ENCODE measurements around the gene SREBF1. TPM values are rescaled to one million over a fixed set of nuclear protein-coding genes. Genes with fewer than 3 reads are reported as not detected.

Gene SREBF1
- polyA plus RNA-seq, 1 donor, result 26.3 TPM

DNA sequence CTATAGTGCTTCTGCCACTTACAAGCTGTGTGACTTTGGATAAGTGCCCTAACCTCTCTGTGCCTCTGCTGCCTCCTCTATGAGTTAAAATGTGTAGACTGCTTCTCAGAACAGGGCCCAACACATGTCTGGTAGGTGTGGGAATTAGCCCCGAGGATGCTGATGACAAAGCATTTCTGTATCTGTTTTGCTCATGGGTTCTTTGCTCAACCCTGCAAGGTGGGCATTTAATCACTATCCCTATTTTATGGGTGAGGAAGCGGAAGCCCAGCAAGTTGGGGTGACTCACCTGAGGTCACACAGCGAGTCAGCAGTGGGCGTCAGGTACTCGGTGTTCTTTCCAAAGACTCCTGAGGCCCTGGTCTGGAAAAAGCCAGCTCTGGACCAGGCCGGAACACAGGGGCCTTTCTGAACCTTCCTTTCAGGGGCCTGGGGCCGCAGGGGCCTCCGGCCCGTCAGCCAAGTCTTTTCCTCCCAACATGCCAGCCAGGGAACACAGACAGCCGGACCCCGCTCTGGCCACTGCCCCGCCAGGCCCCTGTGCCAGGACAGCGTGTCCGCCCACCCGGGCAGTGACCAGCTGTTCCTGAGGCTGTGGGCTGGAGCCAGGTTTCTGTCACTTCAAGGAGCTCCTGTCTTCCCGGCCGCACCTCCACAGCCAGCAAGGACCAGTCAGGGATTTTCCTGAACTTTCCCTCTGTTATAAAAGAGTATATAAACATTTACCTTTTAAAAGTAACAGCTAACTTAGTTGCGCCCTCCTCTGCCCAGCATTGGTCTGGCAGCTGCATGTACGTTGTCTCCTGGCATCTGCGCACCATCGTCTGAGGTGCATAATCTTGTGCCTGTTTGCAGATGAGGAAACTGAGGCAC, 62.5 kb downstream of the SREBF1 start:
- DNase-seq, result no peak

DNA sequence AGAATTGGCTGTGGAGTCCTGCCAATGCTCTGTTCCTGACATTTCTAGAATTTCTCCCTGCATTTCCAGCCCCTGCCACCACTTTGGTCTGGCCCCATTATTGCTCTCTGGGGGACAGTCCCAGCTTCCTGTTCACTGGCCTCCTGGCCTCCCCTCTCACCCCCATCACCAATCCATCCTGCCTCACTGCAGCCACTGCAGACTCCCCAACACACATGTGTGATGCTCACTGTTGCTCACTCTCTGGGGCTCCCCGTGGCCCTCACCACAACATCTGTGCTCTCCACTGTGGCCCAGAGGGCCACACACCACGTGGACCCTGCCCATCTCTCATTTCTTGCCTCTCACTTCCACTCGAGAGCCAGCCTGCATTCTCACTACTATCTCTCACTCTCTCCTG, 64.6 kb downstream of the SREBF1 start:
- no peak for DNase-seq

DNA sequence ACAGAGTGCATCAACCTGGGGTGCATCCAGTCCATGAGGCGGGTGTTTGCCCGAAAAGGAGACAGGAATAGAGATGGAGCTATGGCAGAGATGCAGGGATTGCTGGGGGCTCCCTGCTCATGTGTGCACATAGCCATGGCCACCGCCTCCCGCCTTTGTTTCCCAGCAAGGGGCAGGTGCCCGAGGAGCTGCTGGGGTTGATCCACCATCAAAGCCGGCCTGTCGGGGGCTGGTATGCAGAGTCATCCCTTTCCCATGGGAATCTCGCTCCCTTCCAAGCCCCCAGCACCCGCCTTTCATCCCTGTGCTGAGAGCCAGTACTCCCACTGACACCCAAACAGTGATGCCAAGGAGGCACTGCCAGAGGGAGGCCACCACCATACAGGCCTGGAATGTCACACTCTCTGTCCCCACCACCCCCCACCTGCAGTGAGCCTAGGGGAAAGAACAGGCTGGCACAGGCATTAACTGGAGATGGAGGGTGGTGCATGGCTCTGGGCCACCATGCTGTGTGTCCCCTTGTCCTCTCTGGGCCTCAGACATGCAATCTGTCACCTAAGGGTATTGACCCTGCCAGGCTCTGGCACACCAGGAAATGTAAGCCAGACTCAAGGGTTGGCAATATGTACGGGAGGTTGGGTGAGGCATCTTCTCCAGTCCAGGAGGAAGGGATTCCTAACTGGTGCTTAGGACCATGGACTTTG, 65.1 kb downstream of the SREBF1 start:
- no peak for DNase-seq

DNA sequence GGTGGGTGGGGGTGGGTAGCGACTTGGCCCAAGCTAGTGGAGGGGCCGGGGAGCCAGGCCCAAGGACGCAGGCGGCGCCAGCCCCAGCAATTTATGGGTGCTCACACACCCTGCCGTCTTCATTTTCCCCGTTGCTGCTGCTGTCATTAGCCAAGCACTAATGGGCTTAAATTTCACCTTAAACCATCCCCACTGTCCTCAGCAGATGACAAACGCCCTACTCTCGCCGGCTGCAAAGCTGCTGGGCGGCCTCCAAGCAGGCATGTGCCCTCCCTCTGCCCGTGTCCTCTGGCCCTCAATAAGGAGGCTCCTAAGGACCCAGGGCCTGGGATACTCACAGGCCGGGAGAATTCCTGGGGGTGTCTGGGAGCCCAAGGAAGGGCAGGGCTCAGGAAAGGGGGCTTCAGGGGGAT, 66.1 kb downstream of the SREBF1 start:
- DNase-seq, result no peak

DNA sequence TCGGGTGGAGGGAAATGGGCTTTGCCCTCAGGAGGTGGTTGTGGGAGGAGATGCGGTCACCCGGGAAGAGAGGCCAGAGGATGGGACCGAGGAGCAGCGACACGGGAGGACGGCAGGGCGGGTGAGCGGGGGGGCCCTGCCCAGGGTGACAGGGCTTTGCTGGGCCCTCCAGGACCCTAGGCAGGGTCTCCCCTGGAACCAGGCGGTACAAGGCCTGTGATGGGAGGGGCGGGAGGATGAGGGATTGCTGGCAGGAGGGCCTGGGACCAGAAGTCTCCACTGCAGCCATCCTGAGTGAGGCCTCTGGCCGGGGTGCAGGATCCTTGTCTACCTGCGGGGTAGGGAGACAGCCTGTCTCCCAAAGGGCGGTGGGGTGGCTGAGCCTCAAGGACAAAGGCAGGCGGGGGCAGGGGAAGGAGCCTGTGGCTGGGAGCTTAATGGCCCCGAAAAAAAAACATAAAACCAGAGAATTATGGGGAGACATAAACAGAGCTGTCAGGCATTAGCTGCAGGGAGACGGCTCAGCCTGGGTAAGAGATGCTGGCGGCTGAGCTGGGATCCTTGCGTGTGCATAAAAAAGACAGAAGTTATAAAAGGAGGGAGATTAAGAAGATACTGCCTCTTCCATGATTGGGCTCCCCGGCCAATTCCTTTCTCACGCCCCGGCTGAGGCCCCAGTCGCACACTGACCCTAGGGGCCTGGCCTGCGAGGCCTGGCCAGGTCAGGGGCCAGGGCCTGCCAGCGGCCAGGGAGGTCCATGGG, 66.7 kb downstream of the SREBF1 start:
- DNase-seq, result no peak

DNA sequence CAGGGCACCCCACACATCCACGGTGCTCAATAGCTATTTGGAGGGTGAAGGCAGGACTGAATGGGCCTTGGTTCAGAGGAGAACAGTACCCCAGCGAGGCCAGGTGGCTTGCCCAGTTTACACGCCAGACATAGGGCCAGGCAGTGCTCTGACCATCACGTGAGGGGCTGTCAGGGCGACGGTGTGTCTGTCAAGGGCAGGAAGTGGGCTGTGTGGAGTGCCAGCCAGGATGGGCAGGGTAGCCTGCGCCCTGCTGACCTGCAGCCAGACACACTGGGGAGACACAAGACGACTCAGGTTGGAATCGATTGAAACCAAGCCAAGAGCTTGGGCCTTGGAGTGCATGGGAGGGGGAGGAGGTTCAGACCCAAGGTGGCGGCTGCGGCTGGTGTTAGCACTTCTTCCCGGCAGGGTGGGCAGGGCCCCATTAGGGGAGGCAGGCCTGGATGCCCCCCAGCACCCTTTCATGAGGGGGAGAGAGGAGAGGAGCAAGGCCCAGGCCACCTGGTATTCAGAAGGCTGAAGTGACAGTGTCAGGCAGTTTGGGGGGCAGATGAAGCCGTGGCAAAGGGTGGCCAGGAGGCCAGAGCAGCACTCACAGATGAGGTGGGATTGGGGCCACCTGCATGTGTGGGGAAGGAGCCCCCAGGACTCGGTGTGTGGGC, 68.2 kb downstream of the SREBF1 start:
- no peak for DNase-seq

DNA sequence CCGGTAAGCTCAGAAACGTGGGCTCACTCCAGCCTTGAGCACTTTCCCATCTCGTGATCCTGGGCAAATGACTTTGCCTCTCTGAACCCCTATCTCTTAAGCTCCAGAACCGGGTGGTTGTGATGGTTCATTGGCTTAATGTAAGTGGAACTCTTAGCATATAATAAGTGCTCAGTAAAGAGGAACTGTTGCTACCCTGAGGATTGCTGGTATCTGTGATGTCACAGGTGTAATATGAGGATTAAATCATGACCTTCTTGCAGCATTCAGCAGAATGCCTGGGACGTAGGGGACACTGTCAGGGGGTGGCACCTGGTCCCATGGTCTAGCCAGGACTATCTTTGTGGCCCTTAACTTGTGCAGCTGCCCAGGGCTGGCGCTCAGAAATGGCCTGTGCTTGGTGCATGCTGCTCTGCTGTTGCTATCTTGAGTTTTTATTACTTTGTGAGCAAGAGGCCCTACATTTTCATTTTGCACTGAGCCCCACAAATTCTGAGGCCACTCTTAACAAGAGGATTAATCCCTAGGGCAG, 68.8 kb downstream of the SREBF1 start:
- no peak for DNase-seq

DNA sequence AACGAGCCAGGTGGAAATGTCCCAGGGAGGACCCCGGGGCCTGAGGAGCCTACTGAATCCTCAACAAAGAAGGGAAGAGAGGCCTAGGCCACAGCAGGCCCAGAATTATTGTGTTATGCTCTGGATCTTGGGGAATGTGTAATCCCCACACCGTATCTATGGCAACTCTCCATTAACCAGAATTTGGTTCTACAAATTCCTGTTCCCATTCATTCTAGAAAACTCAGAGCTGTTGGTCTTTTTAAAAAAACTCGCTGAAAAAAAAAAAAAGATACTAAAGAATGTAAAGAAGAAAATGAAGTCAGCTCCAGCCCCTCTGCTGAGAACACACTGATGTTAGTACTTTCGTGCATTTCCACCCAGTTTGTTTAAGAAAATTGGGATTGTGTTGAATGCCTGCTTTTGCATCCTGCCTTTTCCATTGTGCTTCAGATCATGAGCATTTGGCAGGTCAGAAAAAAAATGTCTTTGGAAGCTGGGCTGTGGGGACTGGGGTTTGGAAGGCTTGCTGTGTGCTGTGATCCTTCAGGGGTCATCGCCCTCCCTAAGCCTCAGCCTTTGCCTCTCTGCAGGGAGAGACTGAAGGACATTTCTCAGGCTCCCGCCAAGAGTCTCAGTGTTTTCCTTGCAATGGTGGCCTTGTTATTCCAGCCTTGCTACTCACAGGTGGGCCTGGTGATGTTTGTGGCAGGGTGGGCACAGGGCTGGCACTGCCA, 69.5 kb downstream of the SREBF1 start:
- DNase-seq, result no peak

DNA sequence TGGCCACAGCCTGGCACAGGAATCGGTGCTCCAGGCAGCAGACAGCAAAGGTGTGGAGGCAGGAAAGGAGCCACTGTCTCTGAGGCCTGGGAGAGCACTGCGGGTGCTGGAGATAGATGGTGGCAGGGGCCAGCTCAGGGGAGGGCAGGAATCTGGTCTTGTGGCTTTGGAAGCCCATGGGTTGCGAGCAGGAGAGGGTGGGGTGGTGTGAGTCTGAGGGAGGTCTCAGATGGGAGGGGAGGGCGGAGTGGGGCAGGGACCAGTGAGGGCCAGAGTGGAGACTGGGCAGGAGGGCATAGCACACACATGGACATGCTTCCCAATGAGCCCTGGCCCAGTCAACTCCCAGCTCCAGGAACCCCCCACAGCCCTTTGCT, 70.1 kb downstream of the SREBF1 start:
- no peak for DNase-seq

DNA sequence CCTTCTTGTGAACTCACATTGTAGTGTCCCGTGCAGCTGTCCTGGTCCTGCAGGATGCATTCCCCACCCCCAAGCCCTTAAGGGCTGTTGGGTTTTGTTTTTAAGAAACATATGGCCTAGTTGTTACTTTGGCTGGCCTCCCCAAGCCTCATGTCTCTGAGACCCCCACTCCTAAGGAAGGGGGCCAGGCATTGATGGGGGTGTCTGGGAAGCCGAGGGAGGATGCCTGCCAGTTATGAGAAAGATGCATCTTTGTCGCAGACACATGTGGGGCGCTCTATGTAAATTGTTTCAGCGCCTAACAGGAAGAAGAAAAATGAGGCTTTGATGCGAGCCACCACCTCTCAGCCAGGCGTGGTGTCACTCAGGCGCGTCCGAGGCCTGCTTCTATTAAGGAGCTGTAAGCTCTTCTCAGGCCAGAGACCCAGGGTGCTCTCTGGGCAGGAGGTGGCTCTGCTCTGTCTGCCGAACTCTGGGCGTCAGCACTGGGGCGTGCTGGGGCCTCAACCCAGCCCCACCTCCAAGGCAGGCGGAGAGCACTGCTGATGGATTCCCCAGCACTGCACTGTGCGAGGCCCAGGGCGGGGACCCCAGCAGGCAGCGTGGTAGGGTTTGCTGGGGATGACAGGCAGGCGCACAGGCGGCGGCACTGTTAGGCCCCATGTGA, 70.6 kb downstream of the SREBF1 start:
- DNase-seq, result peak; percentile 56

DNA sequence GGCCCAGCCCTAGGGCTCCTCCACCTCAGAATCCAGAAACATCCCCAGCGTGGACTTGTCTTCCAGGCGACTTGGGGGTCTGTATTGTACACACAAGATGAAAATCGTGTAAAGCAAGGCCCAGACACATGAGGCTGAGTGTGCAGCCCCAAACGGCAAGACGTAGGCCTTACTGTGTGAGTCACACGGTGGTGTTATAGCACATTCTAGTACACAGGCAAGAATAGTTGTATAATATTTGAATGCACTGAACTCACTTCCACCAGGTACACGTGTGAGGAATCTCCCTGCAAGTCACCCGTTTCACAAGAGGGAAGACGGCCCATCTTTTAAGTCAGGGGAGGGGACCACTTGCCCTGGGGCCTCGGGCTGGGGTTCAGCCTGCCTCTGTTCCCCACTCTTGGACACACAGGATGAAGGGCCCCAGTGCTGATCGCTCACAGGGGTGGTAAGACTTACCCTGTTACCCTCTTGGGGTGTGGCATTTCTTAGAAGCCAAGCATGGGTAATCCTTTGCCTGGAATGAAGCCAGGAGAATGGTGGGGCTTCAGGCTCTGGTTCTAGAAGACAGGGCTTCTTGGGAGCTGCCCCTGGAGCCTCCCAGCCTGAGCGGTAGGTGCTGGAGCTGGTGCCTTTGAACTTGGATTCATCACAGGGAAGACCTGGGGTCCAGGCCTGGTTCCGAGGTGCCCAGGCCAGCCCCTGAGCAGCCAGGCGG, 71.3 kb downstream of the SREBF1 start:
- no peak for DNase-seq

DNA sequence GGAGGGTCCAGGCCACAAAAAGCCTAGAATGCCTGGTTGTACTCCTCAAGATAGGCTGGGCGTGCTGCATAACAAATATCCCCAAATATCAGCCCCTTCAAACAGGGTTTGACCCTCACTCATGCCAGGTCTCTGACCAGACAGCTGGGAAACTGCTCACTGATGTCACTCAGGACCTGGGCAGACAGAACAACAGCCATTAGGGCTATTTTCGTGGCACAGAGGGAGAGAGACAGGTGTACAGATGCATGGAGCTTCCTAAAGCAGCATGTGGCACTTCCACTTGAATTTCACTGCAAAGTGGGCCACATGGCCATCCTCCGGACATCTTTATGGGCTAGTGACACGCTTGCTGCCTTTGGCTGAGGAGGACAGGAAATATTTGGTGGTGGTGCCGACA, 73.1 kb downstream of the SREBF1 start:
- no peak for DNase-seq

DNA sequence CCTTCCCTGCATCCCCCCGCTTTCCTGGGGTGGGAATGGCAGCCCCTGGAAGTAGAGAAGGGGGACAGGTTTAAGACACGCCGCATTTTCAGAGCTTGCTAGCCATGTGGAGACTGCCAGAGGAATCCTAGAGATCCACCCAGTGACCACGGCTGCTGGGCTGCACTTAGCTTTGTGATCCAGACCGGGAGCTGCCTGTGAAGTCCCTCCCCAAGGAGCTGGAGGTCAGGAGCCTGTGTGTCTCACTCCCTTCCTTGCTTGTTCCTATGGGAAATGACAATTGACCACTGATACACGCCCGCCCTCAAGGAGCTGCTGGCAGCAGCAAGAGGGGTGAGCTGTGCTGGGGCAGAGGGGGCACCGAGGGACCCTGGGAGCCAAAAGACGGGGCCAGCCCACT, 73.7 kb downstream of the SREBF1 start:
- no peak for DNase-seq

DNA sequence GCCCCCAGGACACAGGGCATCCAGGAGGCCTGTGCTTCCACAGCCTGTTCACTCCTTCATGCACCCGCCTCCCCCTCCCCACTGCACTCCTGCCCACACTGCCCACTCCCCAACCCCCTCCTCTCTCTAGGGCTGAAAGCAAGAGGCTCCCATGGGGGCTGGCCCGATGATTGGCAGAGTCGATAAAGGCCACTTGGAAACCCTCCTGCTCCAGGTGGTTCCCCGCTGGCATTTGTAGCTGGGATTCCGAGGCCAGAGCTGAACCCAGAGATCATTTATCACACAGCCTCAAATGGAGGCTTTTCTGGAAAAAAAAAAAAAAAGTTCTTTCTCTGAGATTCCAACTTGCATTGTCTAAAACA, 74.1 kb downstream of the SREBF1 start:
- DNase-seq, result no peak

Other genes starting within 250 kb of the SREBF1 start
- gene PEMT, start 245.3 kb downstream of the SREBF1 start, polyA plus RNA-seq (ENCODE audit: insufficient read length), result 28.3 TPM
- 20.1 TPM for gene RAI1, start 155.5 kb downstream of the SREBF1 start, polyA plus RNA-seq (ENCODE audit: insufficient read length)
- 51.8 TPM for gene TOM1L2, start 135.4 kb upstream of the SREBF1 start, polyA plus RNA-seq (ENCODE audit: insufficient read length)
- gene DRC3, start 135.9 kb upstream of the SREBF1 start, polyA plus RNA-seq (ENCODE audit: insufficient read length), result 8.3 TPM
- 19.0 TPM for gene ATPAF2, start 202.2 kb upstream of the SREBF1 start, polyA plus RNA-seq (ENCODE audit: insufficient read length)
- 11.3 TPM for gene GID4, start 202.4 kb upstream of the SREBF1 start, polyA plus RNA-seq (ENCODE audit: insufficient read length)

All from hindlimb muscle (tissue), 1 donor.